Colonic mucosa (tissue), 4 donors: Measurements from ENCODE around the gene TGFBR2. TPM values are rescaled to one million over a fixed set of nuclear protein-coding genes. Genes with fewer than 3 reads are reported as not detected.

Source experiments
- DNase-seq: peaks from one replicate; pipeline ENCODE4 v3.0.0-alpha.2; 2020
- H3K27ac ChIP-seq: fragments of 200-600 bp; one replicate; pipeline ENCODE4 v1.8.0; 2021
- H3K27me3 ChIP-seq: fragments of 200-600 bp; one replicate; pipeline ENCODE4 v1.8.0; 2021
- H3K36me3 ChIP-seq: fragments of 200-600 bp; one replicate; pipeline ENCODE4 v1.8.0; 2021
- H3K4me1 ChIP-seq: fragments of 200-600 bp; one replicate; pipeline ENCODE4 v1.8.0; 2021; ENCODE audit warnings: mild to moderate bottlenecking
- H3K4me3 ChIP-seq: fragments of 200-600 bp; one replicate; pipeline ENCODE4 v1.8.0; 2021
- H3K9ac ChIP-seq, 2 donors: one replicate each; pipeline ENCODE4 v1.7.0; 2013; ENCODE audit warnings: control low read depth in 2 of 2, low read depth in 2 of 2, low read length in 2 of 2
- H3K9me3 ChIP-seq: fragments of 200-600 bp; one replicate; pipeline ENCODE4 v1.8.0; 2021
- CTCF ChIP-seq: fragments of 200-600 bp; IDR thresholded peaks from one replicate; pipeline ENCODE4 v1.8.0; 2022; ENCODE audit warnings: antibody characterized with exemption, mild to moderate bottlenecking
- intact Hi-C: fragments of 100-400 bp; cut with DNase I; formaldehyde crosslinking; loops from one replicate; pipeline ENCODE4 v1.14.1; 2022
- total RNA-seq, 2 donors: library from RNA; stranded (reverse); fragmentation: NEBNext Ultra II Directional in 1 of 2; extraction: Animal tissue kit (Norgen Biotek cat#: 25700) in 1 of 2; gene quantifications; one replicate each; pipeline ENCODE4 v1.2.1, GENCODE V29; 2021
- donor health status: healthy.
- donor health status: DM: no; HTN: no; CAD: no.
- donor health status: DM: no; HTN: no; CAD: no.

TGFBR2 gene
- total RNA-seq, 2 donors from 2014 or later: 32.4 to 53.5 TPM

DNA sequence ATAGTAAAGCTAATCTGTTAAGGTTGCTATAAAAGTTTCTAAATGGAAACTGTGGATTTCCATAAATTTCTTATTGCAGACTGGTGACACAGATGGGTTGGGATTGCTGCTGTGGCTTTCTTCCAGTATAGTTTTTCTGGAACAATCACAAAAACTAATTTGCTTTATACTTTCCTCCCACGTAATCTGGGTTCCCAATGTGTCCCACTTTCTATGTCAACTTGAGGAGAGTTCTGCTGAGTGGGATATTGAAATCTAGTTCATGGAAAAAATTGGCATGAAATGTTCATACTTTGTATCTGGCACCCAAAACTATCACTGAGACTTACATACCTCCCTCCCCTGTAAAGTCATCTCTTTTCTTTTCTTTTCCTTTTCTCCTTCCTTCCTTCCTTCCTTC, 126.8 kb downstream of the TGFBR2 start:
- no peaks in the 10 kb centered on the region for H3K27me3 ChIP-seq

GRCh38 chr3:30733696-30734095, 127.3 kb downstream of the TGFBR2 start:
- intact Hi-C loops: no loop called here
- H3K4me3 ChIP-seq: no peak overlapping the region
- TF ChIP-seq CTCF: no peak
- H3K9ac ChIP-seq: no peak overlapping the region
- H3K27ac ChIP-seq: no peak overlapping the region
- H3K9me3 ChIP-seq: no peaks in the 10 kb centered on the region
- no peak for DNase-seq
- no peaks in the 10 kb centered on the region for H3K27me3 ChIP-seq
- H3K36me3 ChIP-seq: no peaks in the 10 kb centered on the region
- no peaks in the 10 kb centered on the region for H3K4me1 ChIP-seq

More for the DNA sequence above, 126.8 kb downstream of the TGFBR2 start:
- H3K36me3 ChIP-seq: no peaks in the 10 kb centered on the region
- no peak overlapping the region for H3K4me3 ChIP-seq
- no peak for DNase-seq
- H3K9me3 ChIP-seq: no peaks in the 10 kb centered on the region
- no peak overlapping the region for H3K27ac ChIP-seq
- no peak overlapping the region for H3K9ac ChIP-seq
- H3K4me1 ChIP-seq: no peaks in the 10 kb centered on the region
- intact Hi-C loops: no loop called here
- no peak for TF ChIP-seq CTCF

- Histone ChIP-seq H3K27ac (no peak overlapping the region), H3K4me3 (no peak overlapping the region), H3K9me3 (no peaks in the 10 kb centered on the region), H3K27me3 (no peaks in the 10 kb centered on the region), H3K9ac (no peak overlapping the region), H3K4me1 (no peaks in the 10 kb centered on the region), H3K36me3 (no peaks in the 10 kb centered on the region)
- no peak for TF ChIP-seq CTCF
- no peak for DNase-seq
- intact Hi-C loops: no loop called here
Measured at GRCh38 chr3:30737743-30738499, 131.5 kb downstream of the TGFBR2 start.

DNA sequence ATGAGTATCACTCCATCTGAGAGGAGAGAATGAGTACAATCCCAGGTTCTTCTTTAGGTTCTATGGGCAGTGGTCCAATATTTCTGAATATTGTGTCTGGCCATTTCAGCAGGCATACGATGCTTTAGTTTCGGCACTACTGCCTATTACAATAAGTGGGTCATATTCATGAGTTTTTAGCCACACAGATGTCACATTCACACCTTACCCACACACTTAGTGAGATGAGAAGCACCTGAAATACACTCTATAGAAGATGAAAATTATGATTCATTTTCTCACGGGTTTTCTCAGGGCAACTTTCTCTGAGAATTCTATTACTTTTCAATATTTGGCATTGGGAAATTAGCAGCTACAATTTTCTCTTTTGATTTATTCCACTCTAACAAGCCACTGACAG, 132.2 kb downstream of the TGFBR2 start:
- Histone ChIP-seq H3K9me3 (no peaks in the 10 kb centered on the region), H3K9ac (no peak overlapping the region), H3K27ac (no peak overlapping the region), H3K36me3 (no peaks in the 10 kb centered on the region), H3K4me1 (no peaks in the 10 kb centered on the region), H3K27me3 (no peaks in the 10 kb centered on the region), H3K4me3 (no peak overlapping the region)
- DNase-seq: no peak
- TF ChIP-seq CTCF: no peak
- intact Hi-C loops: no loop called here

GRCh38 chr3:30741889-30742288, 135.5 kb downstream of the TGFBR2 start:
- Histone ChIP-seq H3K36me3 (no peaks in the 10 kb centered on the region), H3K4me3 (no peak overlapping the region), H3K9ac (no peak overlapping the region), H3K9me3 (no peaks in the 10 kb centered on the region), H3K27me3 (no peaks in the 10 kb centered on the region), H3K27ac (no peak overlapping the region), H3K4me1 (no peaks in the 10 kb centered on the region)
- DNase-seq: no peak
- intact Hi-C loops: no loop called here
- TF ChIP-seq CTCF: no peak
